Coronary artery (tissue), 2 donors: Measurements from ENCODE around the gene AXL.

Source experiments
- DNase-seq: peaks from one replicate; pipeline ENCODE4 v3.0.0-alpha.2; 2017; ENCODE audit warnings: low spot score
- H3K27ac ChIP-seq, 2 donors: fragments of 200-600 bp; sonication (generic); one replicate each; pipeline ENCODE4 v1.5.1; 2016 to 2019
- H3K4me3 ChIP-seq: fragments of 200-600 bp; sonication (generic); 2 replicates; pipeline ENCODE4 v1.5.1; 2016; ENCODE audit warnings: mild to moderate bottlenecking, moderate library complexity
- CTCF ChIP-seq: fragments of 200-600 bp; sonication (generic); IDR thresholded peaks from one replicate; pipeline ENCODE4 v1.5.1; 2019; ENCODE audit warnings: antibody characterized with exemption

AXL gene

GRCh38 chr19:41310033-41310831 lies 91.2 kb downstream of the AXL start, which contains the start of gene CCDC97:
Gene CCDC97, plus strand, starts transcription at chr19:41310172. Its CDS starts 139 bp downstream, at chr19:41310311.
- DNase-seq, result peak; percentile 91
- TF ChIP-seq CTCF, result no peak
- Histone ChIP-seq H3K4me3 (peak within 1 kb of the TSS; percentile 81), H3K27ac (peak within 1 kb of the TSS; percentile 94 to 96)

GRCh38 chr19:41311072-41311471 lies 92.0 kb downstream of the AXL start:
- DNase-seq, result no peak
- Histone ChIP-seq H3K4me3 (peak overlapping the region; percentile 81), H3K27ac (peak overlapping the region in 1 of 2 donors; percentile 94)
- TF ChIP-seq CTCF, result no peak
